Measurements from ENCODE around the gene SEMA5A. TPM values are rescaled to one million over a fixed set of nuclear protein-coding genes. Genes with fewer than 3 reads are reported as not detected.

The SEMA5A gene
- total RNA-seq, 1 donor from 2014 or later: 31.1 TPM

GRCh38 chr5:9170026-9170425 is 375.8 kb downstream of the SEMA5A start:
- no peaks in the 10 kb centered on the region for H3K9me3 Mint-ChIP-seq (ENCODE audit: unreplicated experiment)
- H3K27ac Mint-ChIP-seq (ENCODE audit: unreplicated experiment): no peak overlapping the region
- no peak for DNase-seq (ENCODE audit: low spot score)
- peaks cover 1% of the 10 kb centered on the region for H3K27me3 Mint-ChIP-seq (ENCODE audit: unreplicated experiment)
- no peak overlapping the region for H3K4me3 Mint-ChIP-seq (ENCODE audit: unreplicated experiment)
- TF ChIP-seq CTCF (IDR thresholded peaks at IDR 0.05; ENCODE audit: unreplicated experiment): no peak
- no peaks in the 10 kb centered on the region for H3K4me1 Mint-ChIP-seq (ENCODE audit: unreplicated experiment)
- no peaks in the 10 kb centered on the region for H3K36me3 Mint-ChIP-seq (ENCODE audit: low read depth, unreplicated experiment)

GRCh38 chr5:9169557-9169902 is 376.3 kb downstream of the SEMA5A start:
- no peaks in the 10 kb centered on the region for H3K9me3 Mint-ChIP-seq (ENCODE audit: unreplicated experiment)
- no peaks in the 10 kb centered on the region for H3K36me3 Mint-ChIP-seq (ENCODE audit: low read depth, unreplicated experiment)
- TF ChIP-seq CTCF (IDR thresholded peaks at IDR 0.05; ENCODE audit: unreplicated experiment): no peak
- no peaks in the 10 kb centered on the region for H3K4me1 Mint-ChIP-seq (ENCODE audit: unreplicated experiment)
- H3K4me3 Mint-ChIP-seq (ENCODE audit: unreplicated experiment): no peak overlapping the region
- DNase-seq (ENCODE audit: low spot score): no peak
- peaks cover 1% of the 10 kb centered on the region for H3K27me3 Mint-ChIP-seq (ENCODE audit: unreplicated experiment)
- no peak overlapping the region for H3K27ac Mint-ChIP-seq (ENCODE audit: unreplicated experiment)

GRCh38 chr5:9168791-9169556 is 376.9 kb downstream of the SEMA5A start:
- H3K27ac Mint-ChIP-seq (ENCODE audit: unreplicated experiment): no peak overlapping the region
- H3K27me3 Mint-ChIP-seq (ENCODE audit: unreplicated experiment): peaks cover 1% of the 10 kb centered on the region
- no peaks in the 10 kb centered on the region for H3K36me3 Mint-ChIP-seq (ENCODE audit: low read depth, unreplicated experiment)
- H3K4me3 Mint-ChIP-seq (ENCODE audit: unreplicated experiment): no peak overlapping the region
- TF ChIP-seq CTCF (IDR thresholded peaks at IDR 0.05; ENCODE audit: unreplicated experiment): no peak
- no peak for DNase-seq (ENCODE audit: low spot score)
- no peaks in the 10 kb centered on the region for H3K9me3 Mint-ChIP-seq (ENCODE audit: unreplicated experiment)
- H3K4me1 Mint-ChIP-seq (ENCODE audit: unreplicated experiment): no peaks in the 10 kb centered on the region

- H3K36me3 Mint-ChIP-seq (ENCODE audit: low read depth, unreplicated experiment): no peaks in the 10 kb centered on the region
- no peaks in the 10 kb centered on the region for H3K9me3 Mint-ChIP-seq (ENCODE audit: unreplicated experiment)
- H3K27me3 Mint-ChIP-seq (ENCODE audit: unreplicated experiment): peaks cover 1% of the 10 kb centered on the region
- DNase-seq (ENCODE audit: low spot score): no peak
- peak; percentile 14 for TF ChIP-seq CTCF (IDR thresholded peaks at IDR 0.05; ENCODE audit: unreplicated experiment)
- no peak overlapping the region for H3K4me3 Mint-ChIP-seq (ENCODE audit: unreplicated experiment)
- no peaks in the 10 kb centered on the region for H3K4me1 Mint-ChIP-seq (ENCODE audit: unreplicated experiment)
- H3K27ac Mint-ChIP-seq (ENCODE audit: unreplicated experiment): no peak overlapping the region
Observed at GRCh38 chr5:9166202-9167112, 379.4 kb downstream of the SEMA5A start.

- Mint-ChIP-seq H3K4me1 (ENCODE audit: unreplicated experiment) (no peaks in the 10 kb centered on the region), H3K4me3 (ENCODE audit: unreplicated experiment) (no peak overlapping the region), H3K27me3 (ENCODE audit: unreplicated experiment) (peaks cover 1% of the 10 kb centered on the region), H3K9me3 (ENCODE audit: unreplicated experiment) (no peaks in the 10 kb centered on the region), H3K27ac (ENCODE audit: unreplicated experiment) (no peak overlapping the region), H3K36me3 (ENCODE audit: low read depth, unreplicated experiment) (no peaks in the 10 kb centered on the region)
- TF ChIP-seq CTCF (IDR thresholded peaks at IDR 0.05; ENCODE audit: unreplicated experiment): no peak
- no peak for DNase-seq (ENCODE audit: low spot score)
Observed at GRCh38 chr5:9165546-9165945, 380.3 kb downstream of the SEMA5A start.
